ENCODE data around the gene PCOLCE2. TPM values are rescaled to one million over a fixed set of nuclear protein-coding genes. Genes with fewer than 3 reads are reported as not detected.

The PCOLCE2 gene
- total RNA-seq, 1 experiment from 2014 or later: 4.4 TPM

DNA sequence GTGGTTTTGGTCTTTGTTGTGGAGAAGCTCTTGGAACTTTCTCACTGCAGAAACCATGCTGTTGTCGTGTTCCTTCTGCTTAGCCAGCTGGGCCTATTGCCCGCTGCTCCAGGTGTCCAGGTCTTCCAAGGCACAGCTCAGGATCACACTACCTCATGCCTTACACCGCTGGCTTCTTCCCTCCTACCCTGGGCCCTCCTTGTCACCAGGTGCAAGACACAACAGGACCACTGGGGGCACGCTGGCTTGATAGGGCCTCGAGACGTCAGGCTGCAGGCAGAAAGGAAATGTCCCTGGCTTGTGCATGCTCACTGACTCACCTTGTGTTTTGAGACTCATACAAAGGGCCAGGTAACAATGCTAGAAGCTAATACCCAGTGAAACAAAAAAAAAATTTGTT, 42.3 kb upstream of the PCOLCE2 start:
- H3K9ac ChIP-seq (ENCODE audit: low read length): no peak overlapping the region
- no peaks in the 10 kb centered on the region for H3K79me2 ChIP-seq (ENCODE audit: insufficient read depth, low read length)
- no peaks in the 10 kb centered on the region for H4K20me1 ChIP-seq (ENCODE audit: insufficient read depth)
- H3K36me3 ChIP-seq (ENCODE audit: control insufficient read depth in 1 of 2, insufficient read depth in 2 of 2, low read length in 2 of 2): no peaks in the 10 kb centered on the region
- no peak overlapping the region for H3K4me2 ChIP-seq (ENCODE audit: low read length)
- ChIA-PET RAD21 (ENCODE audit: low non-redundant PET in 1 of 2, low total read pairs in 2 of 2, uncharacterized antibody in 2 of 2, unreplicated experiment in 2 of 2) (interaction anchor here in 1 of 2 experiments (1.4 kb wide), 1 partner anchor 27 kb away, joined by 3 read pairs; no protein-coding TSS in a partner anchor), CTCF (interaction anchor here (1.0 to 2.2 kb wide), 6 partner anchors 8 to 344 kb away, joined by 3 to 14 read pairs (median 6); no protein-coding TSS in a partner anchor), POLR2A (no interaction called here)
- no peaks in the 10 kb centered on the region for H3K9me3 ChIP-seq (ENCODE audit: control insufficient read depth in 1 of 2, insufficient read depth in 1 of 2, low read depth in 1 of 2, low read length in 2 of 2)
- no peak for ATAC-seq
- TF ChIP-seq ZNF274 (IDR thresholded peaks at IDR 0.05; ENCODE audit: low read depth, low read length): no peak
- no peak for TF ChIP-seq SRF (IDR thresholded peaks at IDR 0.05; ENCODE audit: low read depth)
- TF ChIP-seq MAX (IDR thresholded peaks at IDR 0.05): no peak
- TF ChIP-seq, protein P1, sequence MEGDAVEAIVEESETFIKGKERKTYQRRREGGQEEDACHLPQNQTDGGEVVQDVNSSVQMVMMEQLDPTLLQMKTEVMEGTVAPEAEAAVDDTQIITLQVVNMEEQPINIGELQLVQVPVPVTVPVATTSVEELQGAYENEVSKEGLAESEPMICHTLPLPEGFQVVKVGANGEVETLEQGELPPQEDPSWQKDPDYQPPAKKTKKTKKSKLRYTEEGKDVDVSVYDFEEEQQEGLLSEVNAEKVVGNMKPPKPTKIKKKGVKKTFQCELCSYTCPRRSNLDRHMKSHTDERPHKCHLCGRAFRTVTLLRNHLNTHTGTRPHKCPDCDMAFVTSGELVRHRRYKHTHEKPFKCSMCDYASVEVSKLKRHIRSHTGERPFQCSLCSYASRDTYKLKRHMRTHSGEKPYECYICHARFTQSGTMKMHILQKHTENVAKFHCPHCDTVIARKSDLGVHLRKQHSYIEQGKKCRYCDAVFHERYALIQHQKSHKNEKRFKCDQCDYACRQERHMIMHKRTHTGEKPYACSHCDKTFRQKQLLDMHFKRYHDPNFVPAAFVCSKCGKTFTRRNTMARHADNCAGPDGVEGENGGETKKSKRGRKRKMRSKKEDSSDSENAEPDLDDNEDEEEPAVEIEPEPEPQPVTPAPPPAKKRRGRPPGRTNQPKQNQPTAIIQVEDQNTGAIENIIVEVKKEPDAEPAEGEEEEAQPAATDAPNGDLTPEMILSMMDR (IDR thresholded peaks at IDR 0.05 in 2 of 3, conservative IDR thresholded peaks at IDR 0.05 in 1 of 3; ENCODE audit: borderline replicate concordance in 1 of 3, insufficient read depth in 1 of 3, low read depth in 2 of 3, low read length in 2 of 3): no peak
- no peak for TF ChIP-seq FOSL1 (IDR thresholded peaks at IDR 0.05; ENCODE audit: low read depth)
- TF ChIP-seq SIN3A (IDR thresholded peaks at IDR 0.05; ENCODE audit: low read depth): no peak
- no peak for TF ChIP-seq ZBTB33 (IDR thresholded peaks at IDR 0.05; ENCODE audit: extremely low read depth, insufficient replicate concordance, low read length)
- TF ChIP-seq ELF1 (IDR thresholded peaks at IDR 0.05; ENCODE audit: borderline replicate concordance, low read depth): no peak
- no peak for TF ChIP-seq ZFX (IDR thresholded peaks at IDR 0.05)
- no peak for TF ChIP-seq POLR2AphosphoS5 (IDR thresholded peaks at IDR 0.05; ENCODE audit: low read depth, low read length)
- no peak for TF ChIP-seq POLR2A (IDR thresholded peaks at IDR 0.05; ENCODE audit: borderline replicate concordance, extremely low read depth, insufficient read depth, insufficient read length)
- TF ChIP-seq, protein P2, sequence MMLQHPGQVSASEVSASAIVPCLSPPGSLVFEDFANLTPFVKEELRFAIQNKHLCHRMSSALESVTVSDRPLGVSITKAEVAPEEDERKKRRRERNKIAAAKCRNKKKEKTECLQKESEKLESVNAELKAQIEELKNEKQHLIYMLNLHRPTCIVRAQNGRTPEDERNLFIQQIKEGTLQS (IDR thresholded peaks at IDR 0.05): no peak
- peaks cover 0 to 4% of the 10 kb centered on the region in 2 experiments; a peak in 1 of 4 replicates for H3K4me1 ChIP-seq (ENCODE audit: control insufficient read depth in 1 of 2, insufficient read depth in 2 of 2, low read length in 2 of 2)
- no peak overlapping the region for H3K27ac ChIP-seq (ENCODE audit: low read depth, low read length)
- no TSS peak for BruUV-seq (replicated peaks)
- DNase-seq (ENCODE audit: low read depth, low spot score): no peak
- H2AFZ ChIP-seq (ENCODE audit: low read depth, low read length, poor library complexity, severe bottlenecking): no peak overlapping the region
- intact Hi-C loops (cut with micrococcal nuclease): loop anchor here (2.0 kb wide), 1 partner anchor 56 kb away; no protein-coding TSS in a partner anchor
- H3K4me3 ChIP-seq (replicated peaks in 1 of 2; ENCODE audit: low read depth in 1 of 2, low read length in 2 of 2): no peak overlapping the region
- H3K9me2 ChIP-seq (ENCODE audit: insufficient read depth): no peaks in the 10 kb centered on the region
- H3K27me3 ChIP-seq (ENCODE audit: insufficient read depth, low read length): no peaks in the 10 kb centered on the region

All from HCT116 (cell line).